IPS-20b (cell line): ENCODE results near the gene GNG7.
"Not testable (repeated sequence)": the region's sequence is repeated elsewhere in the genome, so short reads cannot be mapped to it uniquely, and the experiment has no call there.

ENCODE experiments used
- H3K27ac ChIP-seq: one replicate; pipeline ENCODE4 v1.5.1; 2013; ENCODE audit warnings: low read length
- H3K27me3 ChIP-seq: 2 replicates; pipeline ENCODE4 v1.6.1; 2013; ENCODE audit warnings: mild to moderate bottlenecking, low read length, inconsistent platforms; ENCODE audit not compliant: insufficient read depth
- H3K36me3 ChIP-seq: 2 replicates; pipeline ENCODE4 v1.6.1; 2013; ENCODE audit warnings: low read depth, mild to moderate bottlenecking, inconsistent platforms, low read length, moderate library complexity; ENCODE audit not compliant: insufficient read depth
- H3K4me1 ChIP-seq: 2 replicates; pipeline ENCODE4 v1.6.1; 2013; ENCODE audit warnings: mild to moderate bottlenecking, control low read depth, inconsistent platforms, low read length, moderate library complexity; ENCODE audit not compliant: insufficient read depth
- H3K4me3 ChIP-seq: 2 replicates; pipeline ENCODE4 v1.5.1; 2013; ENCODE audit warnings: mild to moderate bottlenecking, low read length, inconsistent platforms
- H3K9ac ChIP-seq: 2 replicates; pipeline ENCODE4 v1.6.1; 2013; ENCODE audit warnings: low read depth, mild to moderate bottlenecking, inconsistent platforms, low read length, moderate library complexity
- H3K9me3 ChIP-seq: 2 replicates; pipeline ENCODE4 v1.6.1; 2013; ENCODE audit warnings: mild to moderate bottlenecking, low read depth, low read length, inconsistent platforms; ENCODE audit not compliant: insufficient read depth

Gene GNG7

GRCh38 chr19:2533686-2534422 lies 168.6 kb downstream of the GNG7 start:
- H3K9ac ChIP-seq: no peak overlapping the region
- no peak overlapping the region for H3K4me3 ChIP-seq
- H3K9me3 ChIP-seq: no peaks in the 10 kb centered on the region
- H3K4me1 ChIP-seq: no peaks in the 10 kb centered on the region; the same call in 1 of the 2 replicates
- H3K27ac ChIP-seq: no peak overlapping the region
- H3K27me3 ChIP-seq: no peaks in the 10 kb centered on the region
- H3K36me3 ChIP-seq: no peaks in the 10 kb centered on the region

GRCh38 chr19:2533072-2533425 lies 169.4 kb downstream of the GNG7 start:
- Histone ChIP-seq H3K4me3 (no peak overlapping the region), H3K9ac (no peak overlapping the region), H3K9me3 (no peaks in the 10 kb centered on the region), H3K36me3 (no peaks in the 10 kb centered on the region), H3K27ac (no peak overlapping the region), H3K4me1 (no peaks in the 10 kb centered on the region; the same call in 1 of the 2 replicates), H3K27me3 (no peaks in the 10 kb centered on the region)

- Histone ChIP-seq H3K4me1 (no peaks in the 10 kb centered on the region; the same call in 1 of the 2 replicates), H3K4me3 (no peak overlapping the region), H3K27me3 (no peaks in the 10 kb centered on the region), H3K9ac (no peak overlapping the region), H3K36me3 (no peaks in the 10 kb centered on the region), H3K9me3 (no peaks in the 10 kb centered on the region), H3K27ac (no peak overlapping the region)
Observed at GRCh38 chr19:2532252-2533071, 170.0 kb downstream of the GNG7 start.

GRCh38 chr19:2529942-2530341 lies 172.6 kb downstream of the GNG7 start:
- not testable (repeated sequence) for H3K27me3 ChIP-seq, H3K9ac ChIP-seq, H3K4me3 ChIP-seq, H3K27ac ChIP-seq, H3K4me1 ChIP-seq, H3K36me3 ChIP-seq, H3K9me3 ChIP-seq

GRCh38 chr19:2529473-2529918 lies 173.0 kb downstream of the GNG7 start:
- Histone ChIP-seq H3K27me3 (no peaks in the 10 kb centered on the region), H3K9me3 (no peaks in the 10 kb centered on the region), H3K9ac (no peak overlapping the region), H3K36me3 (no peaks in the 10 kb centered on the region), H3K4me3 (no peak overlapping the region), H3K27ac (no peak overlapping the region), H3K4me1 (no peaks in the 10 kb centered on the region; the same call in 1 of the 2 replicates)

- Histone ChIP-seq H3K4me3 (no peak overlapping the region), H3K27ac (no peak overlapping the region), H3K27me3 (no peaks in the 10 kb centered on the region), H3K36me3 (no peaks in the 10 kb centered on the region), H3K4me1 (no peaks in the 10 kb centered on the region; the same call in 1 of the 2 replicates), H3K9ac (no peak overlapping the region), H3K9me3 (no peaks in the 10 kb centered on the region)
Observed at GRCh38 chr19:2528675-2529101, 173.8 kb downstream of the GNG7 start.

GRCh38 chr19:2527686-2528085 lies 174.8 kb downstream of the GNG7 start:
- Histone ChIP-seq H3K27me3 (no peaks in the 10 kb centered on the region), H3K9ac (no peak overlapping the region), H3K4me3 (no peak overlapping the region), H3K9me3 (no peaks in the 10 kb centered on the region), H3K27ac (no peak overlapping the region), H3K4me1 (no peaks in the 10 kb centered on the region; the same call in 1 of the 2 replicates), H3K36me3 (no peaks in the 10 kb centered on the region)

- Histone ChIP-seq H3K36me3 (no peaks in the 10 kb centered on the region), H3K4me3 (no peak overlapping the region), H3K9ac (no peak overlapping the region), H3K27ac (no peak overlapping the region), H3K9me3 (no peaks in the 10 kb centered on the region), H3K27me3 (no peaks in the 10 kb centered on the region), H3K4me1 (no peaks in the 10 kb centered on the region; the same call in 1 of the 2 replicates)
Observed at GRCh38 chr19:2527171-2527570, 175.3 kb downstream of the GNG7 start.

GRCh38 chr19:2524840-2525723 lies 177.4 kb downstream of the GNG7 start:
- no peak overlapping the region for H3K9ac ChIP-seq
- no peaks in the 10 kb centered on the region for H3K27me3 ChIP-seq
- H3K9me3 ChIP-seq: no peaks in the 10 kb centered on the region
- no peak overlapping the region for H3K27ac ChIP-seq
- no peaks in the 10 kb centered on the region for H3K36me3 ChIP-seq
- H3K4me3 ChIP-seq: no peak overlapping the region
- no peaks in the 10 kb centered on the region; the same call in 1 of the 2 replicates for H3K4me1 ChIP-seq

- no peak overlapping the region for H3K9ac ChIP-seq
- H3K9me3 ChIP-seq: no peaks in the 10 kb centered on the region
- no peak overlapping the region for H3K4me3 ChIP-seq
- H3K27me3 ChIP-seq: no peaks in the 10 kb centered on the region
- H3K4me1 ChIP-seq: no peaks in the 10 kb centered on the region; the same call in 1 of the 2 replicates
- H3K27ac ChIP-seq: no peak overlapping the region
- no peaks in the 10 kb centered on the region for H3K36me3 ChIP-seq
Observed at GRCh38 chr19:2524361-2524839, 178.1 kb downstream of the GNG7 start.

GRCh38 chr19:2523630-2524311 lies 178.7 kb downstream of the GNG7 start:
- Histone ChIP-seq H3K27me3 (no peaks in the 10 kb centered on the region), H3K9me3 (no peaks in the 10 kb centered on the region), H3K4me3 (no peak overlapping the region), H3K9ac (no peak overlapping the region), H3K27ac (no peak overlapping the region), H3K4me1 (no peaks in the 10 kb centered on the region; the same call in 1 of the 2 replicates), H3K36me3 (no peaks in the 10 kb centered on the region)
